Measurements from ENCODE around the gene PTGFRN.

Gene PTGFRN

DNA sequence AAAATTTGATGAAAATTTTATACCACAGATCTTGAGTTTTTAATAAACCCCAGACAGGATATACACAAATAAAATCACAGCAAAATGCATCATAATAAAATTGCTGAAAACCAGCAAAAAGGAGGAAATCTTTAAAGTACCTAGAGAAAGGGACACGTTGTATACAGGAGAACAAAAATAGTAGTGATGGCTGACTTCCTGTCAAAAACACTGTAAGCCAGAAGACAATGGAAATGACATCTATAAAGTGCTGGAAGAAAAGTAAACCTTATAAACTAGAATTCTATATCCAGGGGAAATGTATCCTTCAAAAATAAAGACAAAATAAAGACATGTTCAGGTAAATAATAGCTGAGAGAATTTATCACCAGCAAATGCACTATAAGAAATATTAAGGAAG lies 14.6 kb upstream of the PTGFRN start:
- DNase-seq (ENCODE audit: insufficient read length) (no peak), FAIRE-seq (no peak)
- TF ChIP-seq POLR2A (IDR thresholded peaks at IDR 0.05; ENCODE audit: low read depth, low read length) = no peak
- no peak for TF ChIP-seq TAF1 (IDR thresholded peaks at IDR 0.05; ENCODE audit: borderline replicate concordance, low read depth, low read length)
- TF ChIP-seq POLR2AphosphoS5 (IDR thresholded peaks at IDR 0.05; ENCODE audit: low read depth, low read length) = no peak

DNA sequence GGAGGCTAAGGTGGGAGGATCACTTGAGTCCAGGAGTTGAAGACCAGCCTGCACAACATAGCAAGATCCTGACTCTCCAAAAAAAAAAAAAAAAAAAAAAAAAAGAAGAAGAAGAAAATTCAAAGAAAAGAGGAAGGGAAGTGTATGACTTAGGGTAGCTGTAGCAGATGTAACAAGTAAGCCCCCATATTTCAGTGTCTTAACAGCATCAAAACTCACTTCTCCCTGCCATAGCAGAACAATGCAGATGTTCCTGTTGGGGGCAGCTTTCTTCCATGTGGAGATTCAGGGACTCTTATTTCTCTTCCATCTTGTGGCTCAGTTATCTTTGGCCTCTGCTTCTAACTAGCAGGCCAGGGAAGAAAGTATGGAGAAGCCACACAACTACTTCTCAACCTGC lies 10.2 kb upstream of the PTGFRN start:
- TF ChIP-seq TAF1 (IDR thresholded peaks at IDR 0.05; ENCODE audit: borderline replicate concordance, low read depth, low read length) (no peak), POLR2A (IDR thresholded peaks at IDR 0.05; ENCODE audit: low read depth, low read length) (no peak), POLR2AphosphoS5 (IDR thresholded peaks at IDR 0.05; ENCODE audit: low read depth, low read length) (no peak)
- DNase-seq (ENCODE audit: insufficient read length) (no peak), FAIRE-seq (no peak)

GRCh38 chr1:116900471-116901365 lies 9.0 kb upstream of the PTGFRN start:
- TF ChIP-seq TAF1 (IDR thresholded peaks at IDR 0.05; ENCODE audit: borderline replicate concordance, low read depth, low read length) = no peak
- no peak for TF ChIP-seq POLR2A (IDR thresholded peaks at IDR 0.05; ENCODE audit: low read depth, low read length)
- TF ChIP-seq POLR2AphosphoS5 (IDR thresholded peaks at IDR 0.05; ENCODE audit: low read depth, low read length) = no peak
- DNase-seq (ENCODE audit: insufficient read length) = no peak
- FAIRE-seq = no peak

GRCh38 chr1:116902027-116902426 lies 7.7 kb upstream of the PTGFRN start:
- DNase-seq (ENCODE audit: insufficient read length) = no peak
- TF ChIP-seq POLR2AphosphoS5 (IDR thresholded peaks at IDR 0.05; ENCODE audit: low read depth, low read length) = no peak
- TF ChIP-seq POLR2A (IDR thresholded peaks at IDR 0.05; ENCODE audit: low read depth, low read length) = no peak
- no peak for TF ChIP-seq TAF1 (IDR thresholded peaks at IDR 0.05; ENCODE audit: borderline replicate concordance, low read depth, low read length)
- no peak for FAIRE-seq

DNA sequence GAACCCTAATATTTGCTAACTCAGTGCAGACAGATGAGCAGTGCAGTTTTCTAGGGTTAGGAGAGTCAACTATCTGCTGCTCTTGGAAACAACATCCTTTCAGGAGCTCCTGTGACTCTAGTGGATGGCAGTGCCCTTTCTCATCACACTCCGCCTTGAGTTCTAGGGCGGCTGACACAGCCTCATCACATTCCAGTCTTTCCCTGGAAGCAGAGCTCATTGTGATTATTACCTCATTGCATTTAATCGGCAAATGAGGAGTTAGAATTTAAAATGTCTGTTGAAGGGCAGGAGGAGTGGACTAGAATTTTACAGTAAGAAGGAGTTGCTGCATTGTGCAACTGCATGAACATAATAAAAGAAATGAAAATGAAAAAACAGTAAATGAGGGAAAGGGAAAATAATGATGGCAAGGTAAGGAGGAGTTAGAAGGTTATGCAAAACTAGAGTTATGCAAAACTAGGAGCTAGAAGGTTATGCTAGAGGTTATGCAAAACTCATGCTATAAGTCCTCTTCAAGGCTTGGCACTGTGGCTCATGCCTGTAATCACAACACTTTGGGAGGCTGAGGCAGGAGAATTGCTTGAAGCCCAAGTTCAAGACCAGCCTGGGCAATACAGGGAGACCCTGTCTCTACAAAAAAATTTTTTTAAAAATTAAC lies 6.9 kb upstream of the PTGFRN start:
- TF ChIP-seq POLR2A (IDR thresholded peaks at IDR 0.05; ENCODE audit: low read depth, low read length) = no peak
- no peak for TF ChIP-seq POLR2AphosphoS5 (IDR thresholded peaks at IDR 0.05; ENCODE audit: low read depth, low read length)
- no peak for TF ChIP-seq TAF1 (IDR thresholded peaks at IDR 0.05; ENCODE audit: borderline replicate concordance, low read depth, low read length)
- DNase-seq (ENCODE audit: insufficient read length) = no peak
- FAIRE-seq = no peak

DNA sequence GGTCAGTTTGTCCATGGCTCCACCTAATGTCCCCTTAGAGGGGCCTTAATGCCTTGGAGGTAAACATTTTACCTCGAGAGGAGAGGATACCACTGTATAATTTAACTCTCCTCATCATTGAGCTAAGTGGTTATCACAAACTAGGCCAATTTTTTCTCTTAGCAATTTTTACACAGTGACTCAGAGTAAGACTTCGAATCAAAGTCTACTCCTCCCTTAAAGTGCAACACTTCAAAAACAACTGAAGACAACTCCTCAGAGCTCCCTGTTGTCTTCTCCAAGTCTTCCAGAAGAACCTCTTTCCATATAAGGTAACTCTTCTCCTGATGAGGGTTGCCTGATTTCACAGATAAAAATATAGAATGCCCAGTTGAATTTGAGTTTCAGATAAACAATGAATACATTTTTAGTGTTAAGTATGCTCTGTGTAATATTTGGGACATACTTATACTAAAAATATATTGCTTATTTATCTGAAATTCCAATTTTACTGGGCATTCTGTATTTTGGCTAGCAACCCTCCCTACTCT lies 4.9 kb upstream of the PTGFRN start:
- no peak for FAIRE-seq
- no peak for DNase-seq (ENCODE audit: insufficient read length)
- TF ChIP-seq TAF1 (IDR thresholded peaks at IDR 0.05; ENCODE audit: borderline replicate concordance, low read depth, low read length) (no peak), POLR2AphosphoS5 (IDR thresholded peaks at IDR 0.05; ENCODE audit: low read depth, low read length) (no peak), POLR2A (IDR thresholded peaks at IDR 0.05; ENCODE audit: low read depth, low read length) (no peak)

DNA sequence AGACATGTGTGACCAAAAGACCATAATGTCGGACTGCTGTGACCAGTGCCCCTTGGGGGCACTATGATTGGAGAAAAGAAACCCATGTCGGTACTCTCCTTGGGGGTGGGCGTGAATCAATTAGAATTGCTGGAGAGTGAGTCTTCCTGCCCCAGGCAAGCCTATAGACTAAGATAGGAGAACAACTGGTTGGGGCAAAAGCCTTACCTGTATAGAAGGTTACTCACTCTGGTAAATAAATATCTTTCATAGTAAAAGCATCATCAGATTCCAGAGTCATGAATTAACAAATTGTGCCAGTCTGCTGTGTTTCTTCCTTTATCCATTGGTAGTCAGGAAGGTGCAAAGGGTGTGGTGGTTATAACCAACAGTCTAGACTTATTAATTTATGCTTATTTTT lies 2.9 kb upstream of the PTGFRN start:
- DNase-seq (ENCODE audit: insufficient read length) = no peak
- TF ChIP-seq POLR2AphosphoS5 (IDR thresholded peaks at IDR 0.05; ENCODE audit: low read depth, low read length) = no peak
- TF ChIP-seq TAF1 (IDR thresholded peaks at IDR 0.05; ENCODE audit: borderline replicate concordance, low read depth, low read length) = no peak
- TF ChIP-seq POLR2A (IDR thresholded peaks at IDR 0.05; ENCODE audit: low read depth, low read length) = no peak
- FAIRE-seq = no peak

GRCh38 chr1:116907351-116907750 lies 2.4 kb upstream of the PTGFRN start:
- no peak for TF ChIP-seq POLR2AphosphoS5 (IDR thresholded peaks at IDR 0.05; ENCODE audit: low read depth, low read length)
- TF ChIP-seq POLR2A (IDR thresholded peaks at IDR 0.05; ENCODE audit: low read depth, low read length) = no peak
- TF ChIP-seq TAF1 (IDR thresholded peaks at IDR 0.05; ENCODE audit: borderline replicate concordance, low read depth, low read length) = no peak
- FAIRE-seq (no peak), DNase-seq (ENCODE audit: insufficient read length) (no peak)

DNA sequence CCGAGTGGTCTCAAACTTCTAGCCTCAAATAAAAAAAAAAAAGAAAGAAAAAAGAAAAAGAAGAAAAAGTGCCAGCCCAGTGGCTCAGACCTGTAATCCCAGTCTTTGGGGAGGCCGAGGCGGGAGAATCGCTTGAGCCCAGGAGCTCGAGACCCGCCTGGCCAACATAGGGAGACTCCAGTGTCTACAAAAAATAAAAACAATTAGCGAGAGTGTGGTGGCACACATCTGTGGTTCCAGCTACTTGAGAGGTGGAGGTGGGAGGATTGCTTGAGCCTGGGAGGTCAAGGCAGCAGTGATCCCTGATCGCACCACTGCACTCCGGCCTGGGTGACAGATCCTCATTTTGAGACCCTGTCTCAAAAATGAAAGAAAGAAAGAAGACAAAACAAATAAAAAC lies 1.4 kb upstream of the PTGFRN start:
- no peak for DNase-seq (ENCODE audit: insufficient read length)
- FAIRE-seq = no peak
- TF ChIP-seq POLR2AphosphoS5 (IDR thresholded peaks at IDR 0.05; ENCODE audit: low read depth, low read length) = no peak
- TF ChIP-seq POLR2A (IDR thresholded peaks at IDR 0.05; ENCODE audit: low read depth, low read length) = no peak
- no peak for TF ChIP-seq TAF1 (IDR thresholded peaks at IDR 0.05; ENCODE audit: borderline replicate concordance, low read depth, low read length)

GRCh38 chr1:116908820-116909511 lies 750 bp upstream of the PTGFRN start:
- no peak for TF ChIP-seq TAF1 (IDR thresholded peaks at IDR 0.05; ENCODE audit: borderline replicate concordance, low read depth, low read length)
- TF ChIP-seq POLR2AphosphoS5 (IDR thresholded peaks at IDR 0.05; ENCODE audit: low read depth, low read length) = no peak
- TF ChIP-seq POLR2A (IDR thresholded peaks at IDR 0.05; ENCODE audit: low read depth, low read length) = no peak
- FAIRE-seq (no peak), DNase-seq (ENCODE audit: insufficient read length) (no peak)

All from GM12892 (cell line).